OCI-LY1 (cell line): ENCODE data around the gene TXNRD2.

ENCODE experiments used
- CTCF ChIP-seq: fragments of 200-600 bp; sonication (generic), shearing (Covaris generic); IDR thresholded peaks from 2 replicates; pipeline ENCODE4 v1.5.1; 2017; ENCODE audit warnings: mild to moderate bottlenecking, antibody characterized with exemption, low read length, moderate library complexity, mixed read lengths
- EZH2 ChIP-seq: fragments of 200-600 bp; sonication (generic), shearing (Covaris generic); IDR thresholded peaks from 2 replicates; pipeline ENCODE4 v1.8.0; 2017; ENCODE audit warnings: borderline replicate concordance, mixed run types, mild to moderate bottlenecking, antibody characterized with exemption, low read length, moderate library complexity, mixed read lengths

- TF ChIP-seq EZH2 (no peak), CTCF (no peak)
These were observed 60.6 kb downstream of the TXNRD2 start for GRCh38 chr22:19880786-19881569.
